Central memory CD8-positive, alpha-beta T cell (primary cell): ENCODE data around the gene OSTN.
A peak's percentile ranks its signal among the peaks of the same experiment; 100 is the strongest.
"Not testable (repeated sequence)": the region's sequence is repeated elsewhere in the genome, so short reads cannot be mapped to it uniquely, and the experiment has no call there.

Source experiments
- ATAC-seq: fragments of 150-1000 bp; cut with Tn5 transposase; replicated peaks from 2 replicates; pipeline ENCODE4 v1.10.0; 2022; ENCODE audit warnings: mild to moderate bottlenecking, moderate FRiP score, moderate number of reproducible peaks; ENCODE audit not compliant: poor library complexity, severe bottlenecking; ENCODE audit errors: extremely low read depth
- DNase-seq, 2 donors: peaks; one replicate each; pipeline ENCODE4 v3.0.0; 2021; ENCODE audit warnings: low spot score in 2 of 2
- H3K27ac Mint-ChIP-seq: one replicate; pipeline ENCODE4 v1.8.0; 2022; ENCODE audit warnings: low read depth, mild to moderate bottlenecking, moderate library complexity, mixed read lengths
- H3K27me3 Mint-ChIP-seq: one replicate; pipeline ENCODE4 v1.8.0; 2022; ENCODE audit warnings: mixed read lengths
- H3K36me3 Mint-ChIP-seq: one replicate; pipeline ENCODE4 v1.8.0; 2022; ENCODE audit warnings: mild to moderate bottlenecking, moderate library complexity, mixed read lengths; ENCODE audit not compliant: insufficient read depth
- H3K4me1 Mint-ChIP-seq: one replicate; pipeline ENCODE4 v1.8.0; 2022; ENCODE audit warnings: mixed read lengths
- H3K4me3 Mint-ChIP-seq: one replicate; pipeline ENCODE4 v1.8.0; 2022; ENCODE audit warnings: mild to moderate bottlenecking, moderate library complexity, mixed read lengths
- H3K9me3 Mint-ChIP-seq: one replicate; pipeline ENCODE4 v1.8.0; 2022; ENCODE audit warnings: mixed read lengths

The OSTN gene

DNA sequence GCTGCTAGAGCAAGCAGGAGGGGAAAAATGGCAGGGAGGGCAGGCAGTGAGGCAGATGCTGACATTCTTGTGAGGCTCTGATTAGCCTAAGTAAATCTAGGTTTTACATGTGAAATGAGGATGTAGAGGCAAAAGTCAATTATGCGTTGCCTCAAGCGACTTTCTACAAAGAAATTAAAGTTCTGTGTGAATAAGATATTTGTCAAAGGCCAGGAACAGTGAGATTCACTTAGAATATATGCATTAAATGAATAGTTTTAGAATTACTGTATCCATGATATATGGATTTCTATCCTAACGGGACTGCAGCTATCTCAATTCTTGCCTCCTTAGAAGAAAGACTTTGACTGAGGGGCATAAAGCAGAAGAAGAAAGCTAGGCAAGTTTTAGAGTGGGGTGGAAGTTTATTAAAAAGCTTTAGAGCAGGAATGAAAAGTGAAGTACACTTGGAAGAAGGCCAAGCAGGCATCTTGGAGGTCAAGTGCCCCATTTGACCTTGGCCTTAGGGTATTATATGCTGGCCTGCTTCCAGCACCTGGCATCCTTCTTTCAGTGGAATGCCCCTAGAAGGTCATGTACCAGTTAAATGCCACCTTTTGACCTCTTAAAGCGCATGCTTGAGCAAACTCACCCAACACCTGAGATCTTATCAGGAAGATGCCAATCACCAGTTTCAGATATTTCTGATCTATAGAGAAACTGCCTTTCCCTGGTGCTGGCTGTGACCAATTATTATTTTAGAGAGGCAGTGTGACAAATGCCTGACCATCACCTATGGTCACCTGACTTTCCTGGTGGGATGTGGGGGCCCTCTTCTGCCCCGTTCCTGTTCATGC lies 38.2 kb downstream of the OSTN start:
- no peak for DNase-seq
- Mint-ChIP-seq H3K27ac (no peak overlapping the region), H3K4me1 (no peaks in the 10 kb centered on the region), H3K9me3 (peaks cover 5% of the 10 kb centered on the region), H3K36me3 (no peaks in the 10 kb centered on the region), H3K27me3 (no peaks in the 10 kb centered on the region), H3K4me3 (no peak overlapping the region)
- no peak for ATAC-seq

DNA sequence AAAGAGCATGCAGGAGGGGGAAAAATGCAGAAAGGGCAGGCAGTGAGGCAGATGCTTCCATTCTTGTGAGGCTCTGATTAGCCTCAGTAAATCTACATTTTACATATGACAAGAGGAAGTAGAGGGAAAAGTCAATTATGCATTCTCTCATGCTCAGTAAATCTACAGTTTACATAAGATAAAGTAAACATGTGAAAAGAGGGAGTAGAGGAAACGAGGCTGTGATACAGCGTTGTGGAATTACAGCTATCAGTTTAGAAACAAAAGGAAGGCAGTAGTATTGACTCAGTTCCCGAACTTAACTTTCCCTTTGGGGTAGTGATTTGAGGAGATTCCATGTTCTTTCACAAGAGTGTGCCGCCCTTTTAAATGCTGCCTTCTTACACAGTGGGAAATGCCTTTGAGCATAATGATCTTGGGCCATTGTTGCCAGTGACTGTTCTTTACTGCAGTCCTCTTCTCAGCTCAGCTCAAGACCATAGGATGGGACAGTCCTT lies 39.3 kb downstream of the OSTN start:
- DNase-seq: no peak
- Mint-ChIP-seq H3K4me3 (no peak overlapping the region), H3K9me3 (peaks cover 5% of the 10 kb centered on the region)

DNA sequence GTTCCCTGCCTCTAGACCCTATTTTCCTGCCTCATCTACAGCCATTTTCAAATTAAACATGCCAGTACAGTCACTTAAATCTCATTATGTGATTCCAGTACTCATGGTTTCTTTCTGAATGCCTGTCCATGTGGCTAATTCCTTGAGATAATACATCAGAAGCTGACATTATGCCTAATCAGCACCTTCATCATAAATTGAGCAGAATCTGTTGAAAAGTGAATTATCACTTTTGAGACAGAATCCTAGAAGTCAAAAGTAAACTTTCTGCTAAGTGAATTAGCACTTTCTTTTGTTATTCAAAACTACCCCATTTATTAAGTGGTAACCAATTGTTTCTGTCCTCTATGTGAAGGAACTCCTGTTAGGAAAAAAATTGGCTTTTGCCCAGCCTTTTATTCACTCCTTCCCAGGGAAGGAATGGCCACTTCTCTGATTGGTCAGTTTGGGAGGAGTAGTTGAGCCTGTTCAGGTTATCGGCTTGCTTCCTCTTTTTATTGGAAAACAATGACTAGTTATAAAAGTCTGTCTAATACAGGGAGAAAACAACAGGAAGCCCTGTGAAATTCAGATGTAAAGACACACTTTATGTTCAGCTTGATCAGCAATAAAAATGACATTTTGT lies 40.5 kb downstream of the OSTN start:
- no peaks in the 10 kb centered on the region for H3K36me3 Mint-ChIP-seq
- no peak overlapping the region for H3K27ac Mint-ChIP-seq
- no peak overlapping the region for H3K4me3 Mint-ChIP-seq
- DNase-seq: no peak
- H3K9me3 Mint-ChIP-seq: no peaks in the 10 kb centered on the region
- H3K4me1 Mint-ChIP-seq: no peaks in the 10 kb centered on the region
- no peaks in the 10 kb centered on the region for H3K27me3 Mint-ChIP-seq
- no peak for ATAC-seq

More for the DNA sequence above, 39.3 kb downstream of the OSTN start:
- ATAC-seq: no peak
- no peaks in the 10 kb centered on the region for H3K4me1 Mint-ChIP-seq
- no peaks in the 10 kb centered on the region for H3K36me3 Mint-ChIP-seq
- no peaks in the 10 kb centered on the region for H3K27me3 Mint-ChIP-seq
- no peak overlapping the region for H3K27ac Mint-ChIP-seq

DNA sequence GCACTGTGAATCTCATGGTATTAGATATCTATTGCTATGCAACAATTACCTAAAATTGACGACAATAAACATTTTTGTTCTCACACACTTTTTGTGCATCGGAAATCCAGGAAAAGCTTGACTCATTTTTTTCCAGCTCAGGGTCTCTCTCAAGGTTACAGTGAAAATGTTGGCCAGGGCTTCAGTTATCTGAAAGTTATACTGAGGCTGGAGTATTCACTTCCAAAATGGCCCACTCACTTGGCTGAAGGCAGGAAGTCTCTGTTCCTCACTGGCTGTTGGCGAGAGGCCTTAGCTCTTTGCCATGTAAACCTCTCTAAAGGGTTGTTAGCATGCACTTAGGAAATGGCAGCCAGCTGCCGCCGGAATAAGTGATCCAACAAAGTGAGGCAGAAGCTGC lies 41.4 kb downstream of the OSTN start:
- Mint-ChIP-seq H3K4me3 (no peak overlapping the region), H3K27ac (no peak overlapping the region), H3K9me3 (no peaks in the 10 kb centered on the region), H3K36me3 (peaks cover 2% of the 10 kb centered on the region), H3K27me3 (no peaks in the 10 kb centered on the region), H3K4me1 (no peaks in the 10 kb centered on the region)
- ATAC-seq: no peak
- DNase-seq: no peak

DNA sequence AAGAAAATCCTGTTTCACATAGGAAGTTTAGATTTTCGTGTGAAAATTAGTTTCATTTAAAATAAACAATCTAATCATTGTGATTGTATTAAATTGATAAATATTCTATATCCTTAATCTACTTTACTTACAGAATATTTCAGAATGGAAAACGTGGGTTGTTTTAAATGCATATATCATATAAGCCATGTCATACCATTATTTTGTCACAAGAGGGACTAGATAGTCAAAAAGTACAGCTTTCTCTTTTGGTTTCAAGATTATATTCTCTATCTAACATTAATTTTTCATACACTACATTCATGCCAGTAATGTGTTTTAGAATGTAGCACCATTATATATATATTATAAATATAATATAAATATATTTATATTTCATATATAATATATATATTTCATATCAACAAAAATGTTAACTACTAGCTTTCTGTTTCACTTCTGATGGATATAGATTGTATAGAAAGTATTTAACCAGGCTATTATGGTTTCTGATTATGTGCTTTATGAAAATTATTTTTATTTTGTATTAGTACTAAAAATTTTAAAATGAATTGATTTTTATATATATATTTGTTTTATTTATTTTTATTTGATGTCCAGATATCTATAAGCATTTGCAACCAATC lies 45.3 kb downstream of the OSTN start:
- Mint-ChIP-seq H3K36me3 (peaks cover 2% of the 10 kb centered on the region), H3K9me3 (peaks cover 5% of the 10 kb centered on the region), H3K4me1 (no peaks in the 10 kb centered on the region), H3K4me3 (no peak overlapping the region), H3K27me3 (no peaks in the 10 kb centered on the region), H3K27ac (no peak overlapping the region)
- no peak for DNase-seq
- no peak for ATAC-seq

DNA sequence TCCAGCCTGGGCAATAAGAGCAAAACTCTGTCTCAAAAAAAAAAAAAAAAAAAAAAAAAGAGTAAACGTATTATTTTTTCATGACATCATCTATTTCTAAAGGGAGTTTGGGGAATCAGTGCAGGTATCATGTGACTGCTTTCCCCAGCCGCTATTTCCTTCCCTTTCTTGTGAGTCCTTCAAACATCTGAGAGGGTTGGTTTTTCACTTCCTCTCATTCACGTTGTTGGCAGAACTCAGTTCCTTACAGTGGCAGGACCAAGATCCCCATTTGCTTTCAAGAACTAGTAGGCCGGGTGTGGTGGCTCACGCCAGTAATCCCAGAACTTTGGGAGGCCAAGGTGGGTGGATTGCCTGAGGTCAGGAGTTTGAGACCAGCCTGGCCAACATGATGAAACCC lies 47.0 kb downstream of the OSTN start:
- H3K4me1 Mint-ChIP-seq, H3K9me3 Mint-ChIP-seq, H3K27me3 Mint-ChIP-seq, H3K4me3 Mint-ChIP-seq, H3K36me3 Mint-ChIP-seq, H3K27ac Mint-ChIP-seq, DNase-seq: not testable (repeated sequence)
- ATAC-seq: peak; percentile 58

DNA sequence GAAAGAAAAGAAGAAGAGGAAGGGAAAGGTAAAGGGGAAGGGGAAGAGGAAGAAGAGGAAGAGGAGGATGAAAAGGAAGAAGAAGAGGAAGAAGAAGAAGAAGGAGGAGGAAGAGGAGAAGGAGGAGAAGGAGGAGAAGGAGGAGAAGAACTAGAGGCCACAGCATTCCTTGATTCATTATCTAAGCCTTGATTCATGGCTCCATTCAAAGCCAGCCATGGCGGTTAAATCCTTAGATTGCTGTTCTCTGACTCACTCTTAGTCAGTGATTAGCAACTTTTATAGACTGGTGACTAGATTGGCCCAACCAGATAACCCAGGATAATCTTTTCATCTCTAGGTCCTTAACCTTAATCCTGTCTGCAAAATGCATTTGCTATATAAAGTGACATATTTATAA lies 47.6 kb downstream of the OSTN start:
- Mint-ChIP-seq H3K27ac (no peak overlapping the region), H3K4me1 (no peaks in the 10 kb centered on the region), H3K9me3 (peaks cover 5% of the 10 kb centered on the region), H3K4me3 (no peak overlapping the region), H3K27me3 (no peaks in the 10 kb centered on the region), H3K36me3 (peaks cover 2% of the 10 kb centered on the region)
- no peak for ATAC-seq
- DNase-seq: no peak

DNA sequence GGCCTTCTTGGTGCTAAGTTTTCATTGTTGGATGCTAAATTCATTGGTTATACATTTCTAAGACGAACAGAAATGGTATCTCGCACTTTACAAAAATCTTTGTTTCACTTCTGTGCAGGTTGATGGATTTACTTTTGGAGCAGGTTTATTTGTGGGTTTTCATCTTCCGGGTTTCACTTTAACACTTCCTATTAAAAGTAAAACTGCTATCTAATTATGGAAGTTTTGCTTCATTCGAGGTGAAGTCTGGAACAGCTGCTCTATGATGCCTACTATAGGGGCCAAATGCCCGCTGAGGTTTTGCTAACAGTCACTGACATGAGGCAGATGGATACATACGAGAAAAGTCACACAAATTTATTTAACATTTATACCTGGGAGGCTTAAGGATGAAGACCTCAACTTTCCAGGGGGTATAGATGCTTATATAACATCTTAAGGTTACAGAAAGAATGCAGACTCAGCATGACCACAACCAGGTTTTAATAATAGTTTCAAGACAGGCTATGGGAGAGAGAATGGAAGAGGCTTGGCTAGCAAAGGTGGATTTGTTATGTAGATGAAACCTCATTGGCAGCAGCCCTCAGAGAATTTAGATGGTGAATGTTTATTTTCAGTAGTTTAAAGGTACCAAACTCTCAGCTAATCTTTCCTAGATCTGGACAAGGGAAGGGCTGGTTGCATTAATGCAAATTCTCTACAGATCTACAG lies 54.2 kb downstream of the OSTN start:
- H3K9me3 Mint-ChIP-seq: peaks cover 5% of the 10 kb centered on the region
- H3K36me3 Mint-ChIP-seq: no peaks in the 10 kb centered on the region
- no peak for DNase-seq
- H3K27me3 Mint-ChIP-seq: no peaks in the 10 kb centered on the region
- H3K4me3 Mint-ChIP-seq: no peak overlapping the region
- no peak for ATAC-seq
- H3K4me1 Mint-ChIP-seq: no peaks in the 10 kb centered on the region
- H3K27ac Mint-ChIP-seq: no peak overlapping the region

DNA sequence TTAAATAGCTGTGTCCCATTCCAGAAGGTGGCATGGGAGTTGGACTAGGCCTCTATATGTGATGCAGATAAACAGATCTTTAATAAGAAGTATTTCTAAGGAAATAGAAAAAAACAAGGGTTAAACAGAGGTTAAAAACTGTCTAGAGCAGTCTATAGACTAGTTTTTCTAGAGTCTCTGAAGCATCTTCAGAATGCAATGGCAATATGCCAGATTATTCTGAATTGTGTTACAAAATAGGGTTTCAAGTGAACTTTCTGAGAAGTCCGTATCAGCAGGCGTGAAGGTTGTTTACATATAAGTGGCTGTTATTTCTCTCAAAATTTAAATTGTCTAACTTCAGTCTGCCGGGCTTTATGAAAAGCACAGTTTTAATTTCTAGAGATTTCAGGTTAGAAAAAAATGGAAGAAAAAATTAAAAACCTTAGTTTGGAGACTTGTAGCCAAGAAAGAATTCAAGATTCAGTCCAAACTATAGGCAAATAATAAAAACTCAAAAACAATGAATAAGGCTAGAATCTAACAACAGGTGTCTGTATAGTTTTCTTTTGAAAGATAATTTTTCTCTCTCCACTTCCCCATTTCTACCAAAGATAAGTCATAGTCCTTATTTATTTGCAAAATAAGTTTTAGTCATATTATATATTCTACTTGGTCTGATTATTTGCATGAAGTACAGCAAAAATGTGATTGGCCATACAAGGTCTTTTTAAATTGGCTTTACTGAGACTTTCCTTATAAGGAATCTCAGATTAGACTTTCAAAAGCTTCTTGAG lies 55.2 kb downstream of the OSTN start:
- peaks cover 6% of the 10 kb centered on the region for H3K9me3 Mint-ChIP-seq
- H3K4me3 Mint-ChIP-seq: no peak overlapping the region
- no peaks in the 10 kb centered on the region for H3K27me3 Mint-ChIP-seq
- no peak overlapping the region for H3K27ac Mint-ChIP-seq
- no peak for DNase-seq
- no peaks in the 10 kb centered on the region for H3K4me1 Mint-ChIP-seq
- H3K36me3 Mint-ChIP-seq: no peaks in the 10 kb centered on the region
- ATAC-seq: no peak

DNA sequence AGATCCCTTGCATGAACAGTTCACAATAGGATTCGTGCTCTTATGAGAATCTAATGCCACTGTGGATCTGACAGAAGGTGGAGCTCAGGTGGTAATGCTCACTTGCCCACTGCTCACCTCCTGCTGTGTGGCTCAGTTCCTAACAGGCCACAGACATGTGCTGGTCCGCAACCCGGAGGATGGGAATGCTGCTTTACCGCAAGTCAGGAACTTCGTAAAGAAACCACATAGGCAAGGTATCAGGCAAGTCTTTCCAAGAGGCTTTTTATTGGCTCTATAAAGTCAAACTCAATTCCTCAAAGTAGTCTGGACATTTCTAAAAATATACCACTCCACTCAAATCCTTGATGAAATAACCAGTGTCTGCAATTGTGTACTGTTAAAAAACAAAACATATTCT lies 56.1 kb downstream of the OSTN start:
- ATAC-seq: no peak
- H3K36me3 Mint-ChIP-seq: no peaks in the 10 kb centered on the region
- DNase-seq: no peak
- H3K27me3 Mint-ChIP-seq: no peaks in the 10 kb centered on the region
- peaks cover 5% of the 10 kb centered on the region for H3K9me3 Mint-ChIP-seq
- no peak overlapping the region for H3K27ac Mint-ChIP-seq
- no peak overlapping the region for H3K4me3 Mint-ChIP-seq
- no peaks in the 10 kb centered on the region for H3K4me1 Mint-ChIP-seq

DNA sequence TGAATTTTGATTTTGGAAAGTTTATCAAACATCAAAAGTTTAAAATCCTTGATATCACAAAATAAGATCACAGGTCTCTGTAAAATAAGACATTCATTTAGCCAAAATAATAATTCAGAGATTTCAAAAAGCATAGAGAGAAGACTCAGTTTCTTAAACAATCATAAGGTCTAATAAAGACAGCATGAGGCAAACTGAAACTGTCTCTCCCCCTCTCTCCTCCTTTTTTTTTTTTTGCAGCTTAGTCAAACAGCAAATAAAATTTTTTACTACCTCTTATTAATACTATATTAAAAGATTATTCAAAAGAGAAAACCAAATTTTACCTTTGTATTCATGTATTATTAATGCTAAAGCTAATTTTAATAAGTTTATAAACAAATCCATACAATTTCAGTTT lies 57.4 kb downstream of the OSTN start:
- no peaks in the 10 kb centered on the region for H3K4me1 Mint-ChIP-seq
- no peak overlapping the region for H3K27ac Mint-ChIP-seq
- H3K9me3 Mint-ChIP-seq: peaks cover 5% of the 10 kb centered on the region
- H3K27me3 Mint-ChIP-seq: no peaks in the 10 kb centered on the region
- DNase-seq (no peak), ATAC-seq (no peak)
- H3K4me3 Mint-ChIP-seq: no peak overlapping the region
- H3K36me3 Mint-ChIP-seq: no peaks in the 10 kb centered on the region

DNA sequence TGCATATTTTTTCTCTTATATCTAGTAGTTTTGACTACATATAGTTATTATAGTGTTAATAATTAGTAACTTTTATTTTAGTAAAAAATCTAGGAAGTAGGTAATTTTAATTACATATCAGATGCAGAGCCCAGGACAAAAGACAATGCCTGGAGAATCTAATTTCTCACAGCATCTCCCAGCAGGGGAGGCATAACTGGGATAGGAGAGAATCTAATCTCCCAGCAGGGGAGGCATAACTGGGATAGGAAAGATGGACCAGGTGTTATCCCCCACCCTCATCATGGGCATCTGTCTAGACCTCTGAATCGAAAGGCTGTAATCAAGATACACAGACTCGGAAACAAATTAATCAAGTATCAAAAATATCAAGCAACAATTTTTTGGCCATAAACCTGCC lies 58.2 kb downstream of the OSTN start:
- Mint-ChIP-seq H3K27me3 (no peaks in the 10 kb centered on the region), H3K36me3 (no peaks in the 10 kb centered on the region), H3K27ac (no peak overlapping the region), H3K9me3 (peaks cover 5% of the 10 kb centered on the region), H3K4me3 (no peak overlapping the region), H3K4me1 (no peaks in the 10 kb centered on the region)
- no peak for DNase-seq
- no peak for ATAC-seq
